NCI-H187 treated with DMSO at 0.1 percent for 48 hours (cell line): Measurements from ENCODE around the gene ERCC5.
A peak's percentile ranks its signal among the peaks of the same experiment; 100 is the strongest.

ENCODE experiments used
- DNase-seq: peaks from one replicate; lab custom pipeline; 2025; lab: John Stamatoyannopoulos, UW

The ERCC5 gene

GRCh38 chr13:102845289-102845629 is 573 bp upstream of the ERCC5 start:
- no peak for DNase-seq

DNA sequence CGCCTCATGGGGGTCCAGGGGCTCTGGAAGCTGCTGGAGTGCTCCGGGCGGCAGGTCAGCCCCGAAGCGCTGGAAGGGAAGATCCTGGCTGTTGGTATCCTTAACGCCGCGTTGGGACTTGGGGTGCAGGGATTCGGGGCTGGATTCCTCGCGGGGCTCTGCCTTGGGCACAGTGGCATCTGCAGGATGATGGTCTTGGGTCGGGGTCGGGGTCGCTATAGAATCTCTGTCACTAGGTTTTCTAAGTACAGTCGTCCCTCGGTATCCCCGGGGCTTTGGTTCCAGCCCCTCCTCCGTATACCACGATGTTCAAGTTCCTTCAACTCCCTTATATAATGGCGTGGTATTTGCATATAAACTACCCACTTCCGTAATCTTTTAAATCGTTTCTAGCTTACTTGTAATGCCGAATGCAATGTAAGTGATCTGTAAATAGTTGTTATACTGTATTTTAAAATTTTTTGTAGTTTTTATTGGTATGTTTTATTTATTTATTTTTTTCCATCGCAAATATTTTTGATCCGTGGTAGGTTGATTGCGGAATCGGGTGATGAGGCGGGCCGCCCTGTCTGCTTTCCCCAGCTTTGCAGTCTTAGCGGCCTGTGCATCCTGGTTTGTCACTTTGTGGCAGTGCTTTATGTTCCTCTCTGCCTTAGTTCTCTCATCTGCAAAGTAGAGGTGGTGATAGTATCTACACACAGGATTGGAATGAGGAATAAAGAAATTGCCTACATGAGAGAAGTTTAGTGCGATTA is 606 bp downstream of the ERCC5 start:
- no peak for DNase-seq

- DNase-seq, result no peak
These were observed 1.7 kb downstream of the ERCC5 start for GRCh38 chr13:102847272-102848234.

GRCh38 chr13:102848956-102849355 is 3.1 kb downstream of the ERCC5 start:
- DNase-seq, result no peak

GRCh38 chr13:102852556-102852955 is 6.7 kb downstream of the ERCC5 start:
- DNase-seq, result no peak

GRCh38 chr13:102854675-102855074 is 8.8 kb downstream of the ERCC5 start:
- no peak for DNase-seq

GRCh38 chr13:102856557-102856956 is 10.7 kb downstream of the ERCC5 start:
- no peak for DNase-seq

- DNase-seq, result no peak
These were observed 16.9 kb downstream of the ERCC5 start for GRCh38 chr13:102862624-102863210.

GRCh38 chr13:102863590-102863989 is 17.8 kb downstream of the ERCC5 start:
- DNase-seq, result no peak

GRCh38 chr13:102868366-102868936 is 22.6 kb downstream of the ERCC5 start:
- no peak for DNase-seq

- no peak for DNase-seq
These were observed 24.3 kb downstream of the ERCC5 start for GRCh38 chr13:102869948-102870676.

GRCh38 chr13:102870677-102871415 is 25.0 kb downstream of the ERCC5 start:
- DNase-seq, result peak; percentile 12

GRCh38 chr13:102872131-102872530 is 26.3 kb downstream of the ERCC5 start:
- DNase-seq, result no peak

GRCh38 chr13:102872531-102872930 is 26.7 kb downstream of the ERCC5 start:
- no peak for DNase-seq

DNA sequence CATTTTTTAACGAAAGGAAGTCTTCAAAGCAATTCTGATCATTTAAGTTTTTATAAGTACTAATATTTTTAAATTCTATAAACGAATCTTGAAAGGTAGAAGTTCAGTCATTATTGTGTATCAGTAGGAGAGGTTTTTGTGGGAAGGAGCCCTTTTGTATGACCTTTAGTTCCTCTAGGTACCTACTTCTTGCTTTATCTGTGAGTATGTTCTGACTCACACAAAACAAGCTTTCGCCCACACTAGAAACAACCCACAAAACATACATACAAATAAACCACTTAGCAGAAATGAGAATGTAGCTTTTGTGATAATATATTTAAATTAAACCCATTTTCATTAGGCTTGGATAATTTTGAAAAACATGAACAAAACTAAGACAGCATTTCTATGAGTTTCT is 27.8 kb downstream of the ERCC5 start:
- no peak for DNase-seq

DNA sequence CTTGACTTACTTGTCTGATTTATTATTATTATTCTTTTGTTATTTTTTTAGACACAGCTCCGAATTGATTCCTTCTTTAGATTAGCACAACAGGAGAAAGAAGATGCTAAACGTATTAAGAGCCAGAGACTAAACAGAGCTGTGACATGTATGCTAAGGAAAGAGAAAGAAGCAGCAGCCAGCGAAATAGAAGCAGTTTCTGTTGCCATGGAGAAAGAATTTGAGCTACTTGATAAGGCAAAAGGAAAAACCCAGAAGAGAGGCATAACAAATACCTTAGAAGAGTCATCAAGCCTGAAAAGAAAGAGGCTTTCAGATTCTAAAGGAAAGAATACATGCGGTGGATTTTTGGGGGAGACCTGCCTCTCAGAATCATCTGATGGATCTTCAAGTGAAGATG is 29.4 kb downstream of the ERCC5 start:
- DNase-seq, result no peak

DNA sequence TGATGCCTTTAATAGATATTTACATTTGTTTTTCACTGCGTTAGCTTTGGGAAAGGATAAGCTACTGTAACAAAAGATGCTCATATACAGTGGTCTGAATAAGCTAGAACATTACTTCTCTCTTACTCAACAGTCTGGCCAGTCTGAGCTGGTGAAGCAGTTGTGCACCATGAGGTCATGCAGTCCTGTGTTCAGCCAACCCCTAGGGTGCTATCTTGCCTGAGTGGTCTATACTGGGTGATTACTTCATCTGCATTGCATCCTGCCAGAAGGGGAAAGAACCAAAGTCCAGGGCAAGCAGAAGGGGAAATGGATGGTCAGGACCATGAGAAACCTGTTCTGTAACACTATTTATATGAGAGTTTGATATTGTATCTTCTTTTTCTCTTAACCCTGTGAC is 31.5 kb downstream of the ERCC5 start:
- no peak for DNase-seq

DNA sequence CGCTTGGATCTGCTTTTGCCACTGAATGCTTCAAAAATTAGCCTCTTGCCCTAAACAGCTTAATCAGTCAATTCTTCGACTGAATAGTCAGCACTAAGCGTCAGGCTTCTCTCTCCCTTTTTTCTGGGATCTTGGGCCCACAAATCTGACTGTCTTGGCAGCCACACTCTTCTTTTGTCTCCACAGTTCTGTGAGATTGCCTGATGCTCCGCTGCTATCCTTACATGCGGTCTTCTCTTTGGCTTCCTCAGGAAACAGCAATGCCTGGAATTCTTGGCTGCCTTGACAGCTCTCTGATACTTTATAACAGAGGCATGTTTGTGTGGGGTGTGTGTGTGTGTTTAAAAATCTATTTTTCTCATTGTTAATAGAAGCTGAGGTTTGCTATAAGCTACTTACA is 32.6 kb downstream of the ERCC5 start:
- DNase-seq, result no peak

DNA sequence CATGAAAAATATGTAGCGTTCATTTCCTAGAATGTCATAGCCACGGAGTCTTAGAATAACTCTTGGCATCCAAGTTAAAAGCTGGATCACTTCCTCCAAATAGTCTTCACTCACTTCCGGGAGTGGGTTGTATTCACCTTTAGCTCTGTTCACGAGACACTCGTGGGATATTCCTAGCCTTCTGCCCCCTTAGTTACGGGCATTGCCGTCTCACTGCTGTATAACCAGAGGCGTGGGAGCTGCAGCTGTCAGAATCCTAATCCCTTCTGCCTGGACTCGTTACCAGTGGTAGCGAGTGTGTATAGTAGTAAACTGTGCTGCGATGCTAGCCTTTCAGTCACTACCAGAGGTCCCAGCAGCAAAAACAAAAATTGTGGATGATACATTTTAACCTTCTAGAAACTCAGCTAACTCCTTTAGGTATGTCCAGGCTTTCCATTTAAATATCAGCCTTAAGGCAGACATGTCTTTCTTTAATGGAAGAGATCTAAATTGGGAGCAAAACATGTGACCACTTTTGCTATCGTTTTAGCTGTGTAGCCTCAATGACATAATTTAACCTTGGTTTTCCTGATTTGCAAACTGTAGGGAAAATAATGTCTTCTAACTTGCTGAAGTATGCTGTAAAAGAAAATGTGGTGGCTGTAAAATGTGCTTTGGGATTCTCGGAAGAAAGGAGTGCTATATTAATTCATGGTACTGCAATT is 34.1 kb downstream of the ERCC5 start:
- DNase-seq, result no peak
